ENCODE measurements around the gene FIGLA. TPM values are rescaled to one million over a fixed set of nuclear protein-coding genes. Genes with fewer than 3 reads are reported as not detected.

Gene FIGLA
- total and polyA plus RNA-seq, 2 donors (not counting 1 experiment from before 2014, with no cell fraction given), result not detected

DNA sequence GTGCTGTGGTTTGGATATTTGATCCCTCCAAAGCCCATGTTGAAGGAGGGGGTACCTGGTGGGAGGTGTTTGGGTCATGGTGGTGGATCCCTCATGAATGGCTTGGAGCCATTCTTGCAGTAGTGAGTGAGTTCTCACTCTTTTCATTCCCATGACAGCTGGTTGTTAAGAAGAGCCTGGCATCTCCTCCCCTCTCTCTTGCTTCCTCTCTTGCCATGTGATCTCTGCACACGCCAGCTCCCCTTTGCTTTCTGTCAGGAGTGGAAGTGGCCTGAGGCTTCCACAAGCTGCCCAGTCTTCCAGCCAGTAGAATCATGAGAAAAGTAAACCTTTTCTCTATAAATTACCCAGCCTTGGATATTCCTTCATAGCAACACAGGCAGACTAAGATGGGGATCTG, 31.0 kb downstream of the FIGLA start:
- H3K4me3 ChIP-seq (replicated peaks in 1 of 4; ENCODE audit: control extremely low read depth in 1 of 4, insufficient read depth in 1 of 4, low read depth in 3 of 4, low read length in 4 of 4), result no peak overlapping the region
- H3K4me2 ChIP-seq (ENCODE audit: extremely low read depth, insufficient read depth, low read length), result no peak overlapping the region
- H3K9ac ChIP-seq (ENCODE audit: insufficient read depth, low read length), result no peak overlapping the region
- H3K9me3 ChIP-seq (ENCODE audit: control insufficient read depth, insufficient read depth, low read depth, low read length), result no peaks in the 10 kb centered on the region
- no peak for DNase-seq (ENCODE audit: low read depth in 2 of 2)
- H2AFZ ChIP-seq (ENCODE audit: low read length), result no peak overlapping the region
- no peaks in the 10 kb centered on the region for H4K20me1 ChIP-seq (ENCODE audit: control insufficient read depth, extremely low read depth, insufficient read depth, low read length)
- H3K27ac ChIP-seq (ENCODE audit: insufficient read depth, low read length), result no peak overlapping the region
- H3K27me3 ChIP-seq (ENCODE audit: control insufficient read depth, insufficient read depth, low read length), result no peaks in the 10 kb centered on the region
- TF ChIP-seq, protein P1, sequence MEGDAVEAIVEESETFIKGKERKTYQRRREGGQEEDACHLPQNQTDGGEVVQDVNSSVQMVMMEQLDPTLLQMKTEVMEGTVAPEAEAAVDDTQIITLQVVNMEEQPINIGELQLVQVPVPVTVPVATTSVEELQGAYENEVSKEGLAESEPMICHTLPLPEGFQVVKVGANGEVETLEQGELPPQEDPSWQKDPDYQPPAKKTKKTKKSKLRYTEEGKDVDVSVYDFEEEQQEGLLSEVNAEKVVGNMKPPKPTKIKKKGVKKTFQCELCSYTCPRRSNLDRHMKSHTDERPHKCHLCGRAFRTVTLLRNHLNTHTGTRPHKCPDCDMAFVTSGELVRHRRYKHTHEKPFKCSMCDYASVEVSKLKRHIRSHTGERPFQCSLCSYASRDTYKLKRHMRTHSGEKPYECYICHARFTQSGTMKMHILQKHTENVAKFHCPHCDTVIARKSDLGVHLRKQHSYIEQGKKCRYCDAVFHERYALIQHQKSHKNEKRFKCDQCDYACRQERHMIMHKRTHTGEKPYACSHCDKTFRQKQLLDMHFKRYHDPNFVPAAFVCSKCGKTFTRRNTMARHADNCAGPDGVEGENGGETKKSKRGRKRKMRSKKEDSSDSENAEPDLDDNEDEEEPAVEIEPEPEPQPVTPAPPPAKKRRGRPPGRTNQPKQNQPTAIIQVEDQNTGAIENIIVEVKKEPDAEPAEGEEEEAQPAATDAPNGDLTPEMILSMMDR (conservative IDR thresholded peaks at IDR 0.05 in 1 of 2, IDR thresholded peaks at IDR 0.05 in 1 of 2; ENCODE audit: low read depth in 1 of 2, low read length in 2 of 2), result no peak
- TF ChIP-seq EZH2 (IDR thresholded peaks at IDR 0.05; ENCODE audit: low read length, missing control alignments), result no peak
- no peaks in the 10 kb centered on the region for H3K4me1 ChIP-seq (ENCODE audit: control insufficient read depth, extremely low read depth, insufficient read depth, low read length)
- no peaks in the 10 kb centered on the region for H3K79me2 ChIP-seq (ENCODE audit: control insufficient read depth, insufficient read depth, low read length)
- H3K36me3 ChIP-seq (ENCODE audit: control insufficient read depth, insufficient read depth, low read length), result no peaks in the 10 kb centered on the region

DNA sequence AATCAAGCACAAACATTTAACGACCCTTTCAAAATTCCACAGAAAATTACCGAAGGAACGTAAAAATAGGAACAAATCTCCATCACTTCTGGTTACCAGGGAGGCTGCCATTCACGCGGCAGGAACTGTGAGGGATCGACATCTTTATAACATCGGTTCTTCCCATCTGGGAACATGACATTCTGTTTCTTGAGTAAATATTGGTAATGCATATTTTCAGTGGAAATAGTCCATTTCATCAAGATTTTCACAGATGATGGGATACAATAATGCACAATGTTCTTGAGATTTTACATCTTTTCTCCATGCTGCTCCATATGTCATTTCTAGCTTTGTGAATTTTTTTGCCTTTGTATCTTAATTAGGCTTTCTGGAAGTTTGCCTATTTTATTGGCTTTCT, 32.5 kb downstream of the FIGLA start:
- Histone ChIP-seq H3K27me3 (ENCODE audit: control insufficient read depth, insufficient read depth, low read length) (no peaks in the 10 kb centered on the region), H3K9me3 (ENCODE audit: control insufficient read depth, insufficient read depth, low read depth, low read length) (no peaks in the 10 kb centered on the region), H2AFZ (ENCODE audit: low read length) (no peak overlapping the region), H3K9ac (ENCODE audit: insufficient read depth, low read length) (no peak overlapping the region), H3K4me3 (replicated peaks in 1 of 4; ENCODE audit: control extremely low read depth in 1 of 4, insufficient read depth in 1 of 4, low read depth in 3 of 4, low read length in 4 of 4) (no peak overlapping the region), H3K4me1 (ENCODE audit: control insufficient read depth, extremely low read depth, insufficient read depth, low read length) (no peaks in the 10 kb centered on the region), H4K20me1 (ENCODE audit: control insufficient read depth, extremely low read depth, insufficient read depth, low read length) (no peaks in the 10 kb centered on the region), H3K79me2 (ENCODE audit: control insufficient read depth, insufficient read depth, low read length) (no peaks in the 10 kb centered on the region), H3K36me3 (ENCODE audit: control insufficient read depth, insufficient read depth, low read length) (no peaks in the 10 kb centered on the region), H3K4me2 (ENCODE audit: extremely low read depth, insufficient read depth, low read length) (no peak overlapping the region), H3K27ac (ENCODE audit: insufficient read depth, low read length) (no peak overlapping the region)
- no peak for TF ChIP-seq EZH2 (IDR thresholded peaks at IDR 0.05; ENCODE audit: low read length, missing control alignments)
- TF ChIP-seq, protein P1 (conservative IDR thresholded peaks at IDR 0.05 in 1 of 2, IDR thresholded peaks at IDR 0.05 in 1 of 2; ENCODE audit: low read depth in 1 of 2, low read length in 2 of 2), result no peak
- DNase-seq (ENCODE audit: low read depth in 2 of 2), result no peak

DNA sequence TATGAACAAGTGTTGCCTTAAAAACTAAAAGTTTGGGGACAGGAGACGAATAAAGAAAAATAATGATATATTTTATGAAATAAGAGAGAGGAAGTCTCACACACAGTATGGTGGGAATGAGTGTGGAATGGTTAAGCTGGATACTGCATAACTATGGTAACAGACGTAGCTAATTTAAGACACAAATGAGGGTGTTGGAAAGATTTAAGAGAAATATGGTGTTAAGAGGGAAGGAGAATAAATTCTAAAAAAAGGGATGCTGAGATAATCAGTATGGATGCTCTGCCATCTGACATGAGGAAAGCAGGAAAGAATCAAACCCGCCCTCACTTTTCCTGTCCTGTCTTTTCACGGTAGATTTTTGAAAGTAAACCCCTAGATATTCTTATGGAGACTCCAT, 33.1 kb downstream of the FIGLA start:
- no peak overlapping the region for H3K4me2 ChIP-seq (ENCODE audit: extremely low read depth, insufficient read depth, low read length)
- H4K20me1 ChIP-seq (ENCODE audit: control insufficient read depth, extremely low read depth, insufficient read depth, low read length), result no peaks in the 10 kb centered on the region
- H3K9ac ChIP-seq (ENCODE audit: insufficient read depth, low read length), result no peak overlapping the region
- H3K36me3 ChIP-seq (ENCODE audit: control insufficient read depth, insufficient read depth, low read length), result no peaks in the 10 kb centered on the region
- H3K9me3 ChIP-seq (ENCODE audit: control insufficient read depth, insufficient read depth, low read depth, low read length), result no peaks in the 10 kb centered on the region
- H3K27me3 ChIP-seq (ENCODE audit: control insufficient read depth, insufficient read depth, low read length), result no peaks in the 10 kb centered on the region
- TF ChIP-seq, protein P1 (conservative IDR thresholded peaks at IDR 0.05 in 1 of 2, IDR thresholded peaks at IDR 0.05 in 1 of 2; ENCODE audit: low read depth in 1 of 2, low read length in 2 of 2), result no peak
- TF ChIP-seq EZH2 (IDR thresholded peaks at IDR 0.05; ENCODE audit: low read length, missing control alignments), result no peak
- H3K4me1 ChIP-seq (ENCODE audit: control insufficient read depth, extremely low read depth, insufficient read depth, low read length), result no peaks in the 10 kb centered on the region
- H3K4me3 ChIP-seq (replicated peaks in 1 of 4; ENCODE audit: control extremely low read depth in 1 of 4, insufficient read depth in 1 of 4, low read depth in 3 of 4, low read length in 4 of 4), result no peak overlapping the region
- no peak for DNase-seq (ENCODE audit: low read depth in 2 of 2)
- H2AFZ ChIP-seq (ENCODE audit: low read length), result no peak overlapping the region
- no peak overlapping the region for H3K27ac ChIP-seq (ENCODE audit: insufficient read depth, low read length)
- H3K79me2 ChIP-seq (ENCODE audit: control insufficient read depth, insufficient read depth, low read length), result no peaks in the 10 kb centered on the region
